Astrocyte of the cerebellum (primary cell): Measurements from ENCODE around the gene ZNF710.
A peak's percentile ranks its signal among the peaks of the same experiment; 100 is the strongest.

Source experiments
- DNase-seq: peaks from one replicate; pipeline ENCODE4 v3.0.0-alpha.2; 2011; ENCODE audit warnings: low read depth
- H3K4me3 ChIP-seq: 2 replicates; pipeline ENCODE4 v1.5.1; 2011; ENCODE audit warnings: mild to moderate bottlenecking, low read depth, low read length, moderate library complexity
- CTCF ChIP-seq: IDR thresholded peaks from 2 replicates; pipeline ENCODE4 v1.5.1; 2012; ENCODE audit warnings: low read length, low read depth, moderate library complexity, mild to moderate bottlenecking; ENCODE audit errors: missing control alignments
- in situ Hi-C: cut with HindIII; loops from 2 replicates; pipeline ENCODE4 v1.10.0; 2017; ENCODE audit warnings: low sequenced_read_pairs

ZNF710 gene

GRCh38 chr15:89993349-89993748 lies 7.8 kb upstream of the ZNF710 start:
- no peak for DNase-seq
- in situ Hi-C loops = no loop called here
- no peak overlapping the region for H3K4me3 ChIP-seq
- TF ChIP-seq CTCF = no peak

- in situ Hi-C loops = no loop called here
- no peak overlapping the region for H3K4me3 ChIP-seq
- no peak for DNase-seq
- no peak for TF ChIP-seq CTCF
Observed at GRCh38 chr15:89997079-89997478, 4.0 kb upstream of the ZNF710 start.

DNA sequence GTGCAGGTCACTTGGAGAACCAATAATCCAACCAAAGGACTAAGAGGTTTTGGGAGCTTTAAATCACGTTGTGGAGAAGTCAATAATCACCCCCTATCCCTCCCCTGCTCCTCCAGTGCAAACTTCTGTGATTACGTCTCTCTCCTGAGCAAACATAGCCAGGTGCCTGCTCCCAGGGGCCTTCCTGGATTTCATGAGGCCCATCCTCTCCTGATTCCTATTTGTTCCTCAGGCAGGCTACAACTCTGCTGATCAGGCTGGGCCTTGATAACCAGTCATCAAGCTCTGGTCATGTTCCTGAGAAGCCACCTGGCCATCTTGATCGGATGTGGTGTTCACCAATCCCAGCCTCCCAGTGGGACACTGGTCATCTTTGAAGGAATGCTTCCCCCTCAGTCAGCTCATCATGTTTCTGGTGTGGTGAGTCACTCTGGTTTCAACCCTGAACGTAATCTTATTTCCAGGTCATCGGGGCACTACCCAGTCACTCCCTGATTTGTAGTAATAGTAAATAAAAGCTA lies 2.9 kb upstream of the ZNF710 start:
- in situ Hi-C loops = no loop called here
- TF ChIP-seq CTCF = no peak
- no peak overlapping the region for H3K4me3 ChIP-seq
- no peak for DNase-seq

DNA sequence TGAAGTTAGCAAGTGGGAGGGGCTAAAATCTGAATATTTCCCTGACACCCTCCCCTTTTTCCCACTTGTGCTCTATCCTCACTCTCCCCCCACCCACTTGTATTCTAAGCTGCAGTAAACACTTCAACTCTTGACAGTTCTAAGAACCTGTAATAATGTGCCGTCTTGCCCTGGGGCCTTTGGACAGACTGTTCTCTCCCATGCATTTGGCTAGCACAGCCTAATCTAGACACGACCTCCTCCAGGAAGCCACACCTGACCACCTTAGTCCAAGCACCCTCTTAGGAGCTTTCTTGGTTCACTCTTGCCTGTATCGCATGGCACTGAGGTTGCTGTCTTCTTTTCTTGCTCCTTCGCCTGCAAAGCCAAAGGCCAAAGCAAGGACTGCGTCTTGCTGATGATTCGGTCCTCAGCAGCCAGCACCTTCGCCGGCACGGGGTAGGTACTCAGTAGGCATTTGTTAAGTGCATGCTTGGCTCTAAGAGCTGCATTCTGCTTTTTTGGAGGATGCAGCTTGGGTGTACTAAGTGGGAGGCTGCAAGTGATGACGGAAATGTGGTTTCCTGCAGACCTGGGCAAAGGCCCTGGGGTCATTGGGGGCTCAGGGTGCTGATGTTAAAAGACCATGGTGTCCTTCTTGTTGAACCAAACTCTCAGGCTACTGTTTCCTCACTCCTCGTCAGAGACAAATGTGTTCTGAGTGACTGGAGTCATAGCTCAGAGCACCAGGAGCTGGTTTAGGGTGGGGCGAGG lies 2.0 kb upstream of the ZNF710 start:
- no peak for TF ChIP-seq CTCF
- in situ Hi-C loops = no loop called here
- no peak overlapping the region for H3K4me3 ChIP-seq
- no peak for DNase-seq

GRCh38 chr15:89999676-90000185 lies 1.4 kb upstream of the ZNF710 start:
- in situ Hi-C loops = no loop called here
- DNase-seq = no peak
- no peak for TF ChIP-seq CTCF
- peak overlapping the region; percentile 67 for H3K4me3 ChIP-seq

DNA sequence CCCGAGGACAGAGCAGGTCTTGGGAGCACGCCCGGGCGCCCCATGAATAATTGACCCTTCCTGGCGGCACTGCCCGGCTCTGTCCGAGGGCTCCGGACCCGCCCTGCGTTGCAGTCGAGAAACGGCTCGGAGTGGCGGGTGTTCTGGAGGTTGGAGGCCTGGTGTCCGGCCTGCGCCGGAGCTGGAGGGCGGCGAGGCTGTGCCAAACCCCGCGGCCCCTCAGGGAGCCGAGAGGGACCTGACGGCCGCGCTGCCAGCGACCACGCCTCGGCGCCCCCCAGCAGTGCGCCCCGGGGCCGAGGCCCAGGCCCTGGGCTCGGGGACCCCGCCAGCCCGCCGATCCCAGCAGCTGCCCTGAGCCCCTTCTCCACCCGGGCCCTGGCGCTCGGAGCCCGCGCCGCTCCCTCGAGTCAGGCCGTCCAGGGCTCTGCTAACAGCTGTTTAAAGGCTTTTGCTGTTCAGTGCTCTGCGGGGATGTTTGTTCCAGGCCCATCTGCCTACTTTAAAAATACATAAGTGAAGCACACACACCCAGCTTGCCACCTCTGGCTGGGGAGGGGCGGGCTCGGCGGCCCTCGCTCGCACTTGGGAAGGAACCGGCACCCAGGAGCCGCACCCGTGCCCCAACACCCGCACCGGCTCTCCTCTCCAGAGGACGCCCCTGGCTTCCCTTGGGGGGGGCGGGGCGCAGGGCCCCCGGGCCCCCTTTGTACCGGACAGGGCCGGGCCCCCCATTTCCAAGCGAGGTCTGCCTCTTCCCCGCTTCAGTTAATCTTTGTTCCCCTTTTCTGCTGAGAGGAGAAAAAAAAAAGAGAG lies 730 bp upstream of the ZNF710 start:
- no peak for DNase-seq
- peak overlapping the region; percentile 67 for H3K4me3 ChIP-seq
- no peak for TF ChIP-seq CTCF
- in situ Hi-C loops = no loop called here
